Natural killer cell treated with Interleukin-12 subunit alpha and Interleukin-12 subunit beta and Interleukin-15 and Interleukin-18, amount 100 ng/mL, for 72 hours (primary cell): ENCODE data around the gene TRAF3. TPM values are rescaled to one million over a fixed set of nuclear protein-coding genes. Genes with fewer than 3 reads are reported as not detected.
"Not testable (repeated sequence)": the region's sequence is repeated elsewhere in the genome, so short reads cannot be mapped to it uniquely, and the experiment has no call there.

ENCODE experiments used
- ATAC-seq, 2 donors: fragments of 150-1000 bp; cut with Tn5 transposase in 1 of 2; sonication (Bioruptor Pico), chemical (Tn5 transposase) in 1 of 2; 2 replicates each; pipeline ENCODE4 v1.10.0; 2021
- DNase-seq: peaks from one replicate; pipeline ENCODE4 v3.0.0; 2022; ENCODE audit warnings: low spot score
- H3K27ac Mint-ChIP-seq, 2 donors: 1 replicate in 1 of 2; 2 replicates in 1 of 2; pipeline ENCODE4 v1.8.0; 2022; ENCODE audit warnings: mixed read lengths in 2 of 2, mild to moderate bottlenecking in 1 of 2, moderate library complexity in 1 of 2
- H3K27me3 Mint-ChIP-seq, 2 donors: 1 replicate in 1 of 2; 2 replicates in 1 of 2; pipeline ENCODE4 v1.8.0; 2022; ENCODE audit warnings: mixed read lengths in 2 of 2
- H3K36me3 Mint-ChIP-seq: one replicate; pipeline ENCODE4 v1.8.0; 2022; ENCODE audit warnings: mixed read lengths
- H3K4me1 Mint-ChIP-seq, 2 donors: 1 replicate in 1 of 2; 2 replicates in 1 of 2; pipeline ENCODE4 v1.8.0; 2022; ENCODE audit warnings: low read depth in 2 of 2, mixed read lengths in 2 of 2, mild to moderate bottlenecking in 1 of 2
- H3K4me3 Mint-ChIP-seq: one replicate; pipeline ENCODE4 v1.8.0; 2022; ENCODE audit warnings: mixed read lengths
- H3K9me3 Mint-ChIP-seq: 2 replicates; pipeline ENCODE4 v1.8.0; 2022; ENCODE audit warnings: mixed read lengths
- total RNA-seq, 2 donors: library from RNA; stranded (reverse); gene quantifications; one replicate each; pipeline ENCODE4 v1.2.3, GENCODE V29; 2022

The TRAF3 gene
- total RNA-seq, 2 donors from 2014 or later = 37.6 to 84.6 TPM

DNA sequence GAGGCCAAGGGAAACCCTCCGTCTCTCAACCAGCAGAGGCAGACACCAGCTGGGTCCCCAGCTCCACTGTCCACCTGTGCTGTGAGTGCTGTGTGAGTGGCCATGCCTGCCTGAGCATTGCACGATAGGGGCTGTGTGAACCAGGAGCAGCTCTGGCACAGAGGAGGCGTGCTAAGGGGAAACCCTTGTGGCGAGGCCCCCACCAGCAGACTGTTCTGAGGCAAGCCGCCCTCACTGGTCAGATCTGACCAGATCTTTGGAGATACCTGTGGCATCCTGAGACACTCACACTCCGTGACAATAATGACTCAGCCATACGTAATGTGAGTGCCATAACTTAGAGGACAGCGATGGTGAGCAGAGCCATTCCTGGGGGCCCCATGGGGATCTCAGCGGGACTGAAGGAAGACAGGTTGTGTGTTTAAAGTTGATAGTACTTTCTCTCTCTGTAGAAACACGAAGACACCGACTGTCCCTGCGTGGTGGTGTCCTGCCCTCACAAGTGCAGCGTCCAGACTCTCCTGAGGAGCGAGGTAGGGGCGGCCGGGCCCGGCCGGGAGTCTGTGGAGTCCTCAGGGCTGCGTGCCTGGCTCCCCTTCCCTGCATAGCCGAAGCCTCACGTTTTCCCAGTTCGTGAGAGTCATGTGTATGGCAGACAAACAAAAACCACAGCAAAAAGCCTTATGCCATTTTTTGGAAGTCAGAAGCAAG is 108.6 kb downstream of the TRAF3 start:
- Mint-ChIP-seq H3K27me3 (no peaks in the 10 kb centered on the region), H3K4me1 (peaks cover 8 to 13% of the 10 kb centered on the region in 2 donors), H3K36me3 (peaks cover 6% of the 10 kb centered on the region), H3K9me3 (no peaks in the 10 kb centered on the region), H3K27ac (no peak overlapping the region), H3K4me3 (no peak overlapping the region)
- no peak for DNase-seq
- ATAC-seq = peak in 1 of 2 donors; percentile 17

DNA sequence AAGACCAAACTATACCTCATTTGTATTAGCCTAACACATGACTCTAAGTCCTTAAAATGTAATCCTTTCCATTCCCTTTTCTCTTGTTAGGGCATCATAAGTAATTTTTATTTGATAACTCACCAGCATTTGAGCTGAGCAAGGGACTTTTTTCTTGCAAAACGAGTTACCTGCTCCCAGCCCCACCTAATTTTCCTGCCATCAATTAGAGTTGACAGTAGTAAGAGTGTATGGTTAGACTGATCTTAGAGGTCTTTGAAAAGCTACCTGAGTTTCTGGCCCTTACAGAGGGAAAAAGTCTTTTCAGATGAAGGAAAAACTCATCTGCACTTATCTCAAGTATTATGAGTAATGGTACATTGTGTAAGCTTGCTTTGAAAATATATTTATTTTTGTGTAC is 111.5 kb downstream of the TRAF3 start:
- H3K27me3 Mint-ChIP-seq = no peaks in the 10 kb centered on the region
- ATAC-seq (no peak), DNase-seq (no peak)
- peaks cover 0 to 3% of the 10 kb centered on the region in 2 donors for H3K4me1 Mint-ChIP-seq
- no peak overlapping the region for H3K27ac Mint-ChIP-seq
- H3K9me3 Mint-ChIP-seq = no peaks in the 10 kb centered on the region
- H3K36me3 Mint-ChIP-seq = no peaks in the 10 kb centered on the region
- H3K4me3 Mint-ChIP-seq = no peak overlapping the region

DNA sequence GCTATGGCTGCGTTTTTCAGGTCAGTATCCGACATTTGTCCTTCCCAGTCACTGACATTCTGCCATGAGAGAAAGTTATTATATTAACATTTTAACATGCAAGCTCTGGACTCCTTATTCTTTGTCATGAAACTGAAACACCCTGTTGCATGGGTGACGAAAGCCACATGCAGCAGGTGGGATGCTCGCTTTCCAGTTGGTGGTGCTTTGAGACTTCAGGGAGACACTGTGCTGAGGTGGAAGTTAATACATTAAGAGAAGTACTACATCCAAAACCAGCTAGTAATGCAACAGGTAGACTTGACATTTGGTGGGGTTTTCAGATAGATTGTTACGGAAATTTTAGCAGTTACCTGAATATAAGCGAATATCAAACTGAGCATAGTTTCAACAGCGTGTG is 112.4 kb downstream of the TRAF3 start:
- Mint-ChIP-seq H3K27ac (no peak overlapping the region), H3K4me3 (no peak overlapping the region), H3K9me3 (no peaks in the 10 kb centered on the region), H3K36me3 (no peaks in the 10 kb centered on the region), H3K27me3 (no peaks in the 10 kb centered on the region), H3K4me1 (no peaks in the 10 kb centered on the region)
- no peak for DNase-seq
- ATAC-seq = no peak

DNA sequence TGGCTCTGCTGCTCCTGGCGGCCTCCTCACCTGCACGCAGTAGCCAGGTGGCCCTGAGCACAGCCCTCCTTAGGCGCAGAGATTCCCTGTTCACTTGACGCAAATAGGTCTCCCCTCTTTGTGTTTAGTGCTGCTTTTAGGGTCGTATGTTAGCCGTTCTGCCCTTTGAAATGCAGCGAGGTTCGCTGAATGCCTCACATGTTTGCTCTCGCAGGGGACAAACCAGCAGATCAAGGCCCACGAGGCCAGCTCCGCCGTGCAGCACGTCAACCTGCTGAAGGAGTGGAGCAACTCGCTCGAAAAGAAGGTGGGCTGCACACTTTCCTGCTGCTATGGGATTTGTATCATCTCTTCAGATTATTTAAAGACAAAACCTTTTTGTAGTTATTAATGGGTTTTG is 113.9 kb downstream of the TRAF3 start:
- Mint-ChIP-seq H3K4me1 (no peaks in the 10 kb centered on the region), H3K36me3 (no peaks in the 10 kb centered on the region), H3K9me3 (no peaks in the 10 kb centered on the region), H3K4me3 (no peak overlapping the region), H3K27me3 (no peaks in the 10 kb centered on the region), H3K27ac (no peak overlapping the region)
- ATAC-seq (no peak), DNase-seq (no peak)

DNA sequence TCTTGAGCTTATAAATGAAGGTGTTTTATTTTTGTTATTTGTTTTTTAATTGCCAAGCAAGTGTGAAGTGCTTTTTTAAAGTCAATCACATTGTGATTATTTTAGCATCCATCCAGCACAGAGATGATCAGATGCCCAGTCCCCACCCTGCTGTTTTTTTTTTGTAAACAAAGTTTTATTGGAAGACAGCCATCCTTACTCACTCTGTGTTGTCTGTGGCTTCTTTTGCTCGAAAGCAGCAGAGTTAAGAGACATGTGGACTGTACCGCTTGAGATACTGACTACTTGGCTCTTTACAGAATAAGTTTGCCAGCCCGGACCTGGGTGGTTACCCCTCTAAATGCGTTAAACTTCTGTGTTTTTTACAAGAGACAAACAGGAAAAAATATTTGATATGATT is 114.3 kb downstream of the TRAF3 start:
- Mint-ChIP-seq H3K36me3 (no peaks in the 10 kb centered on the region), H3K4me1 (no peaks in the 10 kb centered on the region), H3K27ac (no peak overlapping the region), H3K4me3 (no peak overlapping the region), H3K9me3 (no peaks in the 10 kb centered on the region), H3K27me3 (no peaks in the 10 kb centered on the region)
- ATAC-seq (no peak), DNase-seq (no peak)

DNA sequence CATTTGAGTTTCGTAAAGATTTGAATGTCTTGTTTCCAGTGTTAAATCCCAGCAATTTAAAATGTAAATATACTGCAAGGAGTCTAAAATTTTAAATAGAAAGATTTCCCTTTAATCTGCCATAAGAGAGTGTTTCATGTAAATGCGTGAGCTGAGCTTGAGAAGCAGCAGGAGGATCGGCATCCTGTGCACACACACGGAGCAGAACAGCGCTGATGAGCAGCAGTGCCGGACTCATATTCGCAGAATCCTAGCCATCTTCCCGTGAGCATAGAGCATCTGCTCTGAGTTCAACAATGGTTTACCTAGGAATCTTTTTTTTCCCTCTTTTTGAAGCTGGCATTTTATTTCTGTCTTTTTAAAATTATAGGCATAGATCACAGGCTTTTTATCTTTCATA is 115.4 kb downstream of the TRAF3 start:
- Mint-ChIP-seq H3K36me3 (no peaks in the 10 kb centered on the region), H3K4me1 (no peaks in the 10 kb centered on the region), H3K27ac (no peak overlapping the region), H3K27me3 (no peaks in the 10 kb centered on the region), H3K4me3 (no peak overlapping the region), H3K9me3 (no peaks in the 10 kb centered on the region)
- DNase-seq = no peak
- no peak for ATAC-seq

DNA sequence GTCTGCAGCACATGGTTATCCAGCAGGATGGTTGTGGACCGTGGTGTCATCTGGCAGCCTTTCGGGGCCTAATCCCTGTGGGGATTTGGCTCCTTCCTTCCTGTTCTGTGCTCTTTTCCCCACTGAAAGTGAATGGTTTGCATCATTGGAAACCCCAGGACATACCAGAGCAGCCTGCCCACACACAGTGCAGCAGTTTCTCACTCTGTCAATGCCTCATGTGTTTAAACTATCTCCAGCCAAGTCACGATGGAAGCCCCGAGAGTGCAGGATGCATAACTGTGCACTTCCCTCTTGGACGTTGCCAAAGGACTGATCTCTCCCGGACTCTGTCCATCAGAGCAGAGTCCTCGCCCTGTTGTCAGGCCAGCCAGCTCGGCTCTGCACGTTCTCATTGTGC is 116.2 kb downstream of the TRAF3 start:
- DNase-seq (no peak), ATAC-seq (no peak)
- Mint-ChIP-seq H3K27ac (no peak overlapping the region), H3K4me3 (no peak overlapping the region), H3K4me1 (no peaks in the 10 kb centered on the region), H3K36me3 (peaks cover 2% of the 10 kb centered on the region), H3K9me3 (no peaks in the 10 kb centered on the region), H3K27me3 (no peaks in the 10 kb centered on the region)

DNA sequence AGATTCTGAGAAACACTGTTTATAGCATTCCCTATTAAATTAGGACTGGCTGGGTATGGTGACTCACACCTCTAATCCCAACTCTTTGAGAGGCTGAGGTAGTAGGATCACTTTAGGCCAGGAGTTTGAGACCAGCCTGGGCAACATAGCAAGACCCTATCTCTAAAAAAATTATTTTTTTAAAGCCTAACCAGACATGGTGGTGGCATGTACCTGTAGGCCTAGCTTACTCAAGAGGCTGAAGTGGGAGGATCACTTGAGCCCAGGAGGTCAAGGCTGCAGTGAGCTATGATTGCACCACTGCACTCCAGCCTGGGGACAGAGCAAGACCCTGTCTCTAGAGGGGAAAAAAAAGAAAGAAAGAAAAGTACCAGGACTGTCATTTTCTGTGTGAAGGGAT is 119.5 kb downstream of the TRAF3 start:
- not testable (repeated sequence) for DNase-seq, H3K27ac Mint-ChIP-seq, H3K36me3 Mint-ChIP-seq, ATAC-seq, H3K4me3 Mint-ChIP-seq, H3K9me3 Mint-ChIP-seq, H3K27me3 Mint-ChIP-seq
- H3K4me1 Mint-ChIP-seq = peaks cover 11 to 13% of the 10 kb centered on the region in 2 donors

DNA sequence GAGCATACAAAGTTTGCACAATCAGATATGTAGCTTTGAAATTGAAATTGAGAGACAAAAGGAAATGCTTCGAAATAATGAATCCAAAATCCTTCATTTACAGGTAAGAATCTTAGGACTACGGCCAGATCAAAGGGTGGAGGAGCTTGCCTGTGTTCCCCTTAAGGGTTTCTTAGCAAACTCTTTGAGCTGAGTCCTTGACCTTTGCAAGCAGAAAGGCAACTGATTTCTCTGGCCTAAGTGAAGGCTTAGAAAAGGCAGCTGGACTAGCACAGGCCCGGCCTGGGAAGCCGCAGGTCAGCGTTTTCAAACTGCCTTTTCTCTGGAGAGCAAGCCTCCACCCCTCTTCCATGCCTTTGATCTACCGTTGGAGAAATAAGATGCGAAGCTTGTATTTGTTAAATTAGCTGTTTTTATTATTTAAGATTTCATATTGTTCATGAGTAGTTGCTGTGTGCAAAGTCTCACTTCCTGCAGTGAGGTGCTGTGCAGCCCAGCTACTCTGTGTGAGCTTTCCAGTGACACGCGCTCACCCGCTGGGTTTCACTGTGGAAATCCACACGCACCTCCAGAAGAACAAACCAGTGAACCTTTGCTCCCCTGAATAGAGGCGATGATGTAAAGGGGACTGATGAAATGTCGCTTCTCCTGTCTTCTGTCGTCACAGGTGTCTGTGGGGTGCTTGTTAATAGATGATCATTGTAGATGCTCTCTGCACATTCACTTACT is 120.2 kb downstream of the TRAF3 start:
- Mint-ChIP-seq H3K9me3 (no peaks in the 10 kb centered on the region), H3K27ac (no peak overlapping the region), H3K4me1 (peaks cover 13 to 14% of the 10 kb centered on the region in 2 donors), H3K36me3 (peaks cover 6% of the 10 kb centered on the region), H3K4me3 (no peak overlapping the region), H3K27me3 (no peaks in the 10 kb centered on the region)
- DNase-seq (no peak), ATAC-seq (no peak)

DNA sequence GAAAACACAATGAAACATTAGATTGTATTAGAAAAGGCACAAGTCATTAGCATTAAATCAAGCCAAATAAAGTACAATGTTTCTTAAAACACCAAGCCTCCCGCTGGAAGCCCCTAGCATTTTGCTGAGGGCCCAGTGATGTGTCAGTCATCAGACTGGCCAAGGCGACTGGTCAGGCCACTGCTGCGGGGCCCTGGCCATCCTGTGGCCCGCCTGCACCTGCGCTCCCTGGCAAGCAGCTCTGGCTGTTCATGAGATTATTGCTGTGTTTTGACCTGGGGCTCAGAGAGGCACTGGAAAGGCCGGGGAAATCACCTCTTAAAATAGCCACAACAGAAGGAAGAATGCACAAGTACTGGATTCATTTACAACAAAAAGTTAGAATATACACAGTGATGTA is 121.0 kb downstream of the TRAF3 start:
- DNase-seq (no peak), ATAC-seq (no peak)
- Mint-ChIP-seq H3K27ac (no peak overlapping the region), H3K27me3 (no peaks in the 10 kb centered on the region), H3K4me3 (no peak overlapping the region), H3K4me1 (peaks cover 18 to 19% of the 10 kb centered on the region in 2 donors), H3K36me3 (peaks cover 10% of the 10 kb centered on the region), H3K9me3 (no peaks in the 10 kb centered on the region)

DNA sequence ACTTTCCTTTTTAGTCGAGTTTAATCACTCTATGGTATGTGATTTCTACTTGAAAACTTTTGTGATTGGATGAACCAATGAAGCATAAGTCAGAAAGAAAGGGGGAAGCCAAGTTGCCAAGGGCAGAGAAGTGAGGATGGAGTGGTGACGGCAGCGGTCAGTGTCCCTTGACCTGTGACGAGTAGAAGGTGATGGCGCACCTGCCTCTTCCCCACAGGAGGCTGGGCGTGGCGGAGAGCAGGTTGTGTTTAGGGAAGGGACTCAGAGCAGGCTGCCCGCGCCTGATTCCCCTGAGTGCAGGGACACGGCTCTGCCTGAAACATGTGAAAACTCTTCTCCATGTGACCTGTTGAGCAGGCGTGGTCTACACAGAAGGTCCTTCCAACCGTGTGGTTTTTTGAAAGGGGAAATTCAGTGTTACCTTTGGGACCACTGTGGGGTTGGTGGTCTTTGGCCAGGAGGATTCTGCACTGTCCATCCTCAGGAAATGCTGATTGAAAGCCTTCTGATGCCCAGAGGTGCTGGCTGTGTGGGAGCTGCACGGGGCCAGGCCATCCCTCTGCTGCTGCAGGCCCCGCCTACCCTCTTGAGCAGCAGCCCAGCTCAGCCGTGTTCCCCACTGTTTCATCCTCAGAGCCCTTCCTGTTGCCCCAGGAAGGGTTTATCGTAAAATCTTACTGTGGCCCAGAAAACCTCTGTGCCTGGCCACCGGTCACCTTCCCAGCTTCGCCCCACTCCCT is 121.7 kb downstream of the TRAF3 start:
- H3K4me1 Mint-ChIP-seq = peaks cover 23 to 26% of the 10 kb centered on the region in 2 donors
- no peak overlapping the region for H3K27ac Mint-ChIP-seq
- H3K9me3 Mint-ChIP-seq = no peaks in the 10 kb centered on the region
- no peak overlapping the region for H3K4me3 Mint-ChIP-seq
- peaks cover 10% of the 10 kb centered on the region for H3K36me3 Mint-ChIP-seq
- DNase-seq (no peak), ATAC-seq (no peak)
- no peaks in the 10 kb centered on the region for H3K27me3 Mint-ChIP-seq

DNA sequence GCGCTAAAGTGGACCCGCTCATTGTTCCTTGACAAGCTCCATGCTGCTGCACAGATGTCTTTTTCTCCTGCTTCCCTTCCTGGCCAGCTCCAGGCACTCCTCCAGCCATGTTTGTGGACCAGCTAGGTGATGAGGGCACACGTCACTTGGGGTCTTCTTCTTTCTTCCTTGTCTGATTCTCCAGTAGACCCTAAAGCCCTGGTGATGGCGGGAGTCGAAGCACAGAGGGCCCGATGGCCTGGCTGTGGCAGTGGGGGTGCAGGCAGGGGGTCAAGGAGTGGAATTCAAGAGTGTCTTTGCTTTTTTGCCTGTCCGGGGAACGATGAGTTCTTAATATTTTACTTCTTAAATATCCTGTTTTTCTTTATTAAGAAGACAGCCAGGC is 122.3 kb downstream of the TRAF3 start:
- DNase-seq = no peak
- Mint-ChIP-seq H3K9me3 (no peaks in the 10 kb centered on the region), H3K36me3 (peaks cover 10% of the 10 kb centered on the region), H3K4me3 (no peak overlapping the region), H3K27ac (no peak overlapping the region), H3K4me1 (peaks cover 24 to 26% of the 10 kb centered on the region in 2 donors), H3K27me3 (no peaks in the 10 kb centered on the region)
- ATAC-seq = no peak

DNA sequence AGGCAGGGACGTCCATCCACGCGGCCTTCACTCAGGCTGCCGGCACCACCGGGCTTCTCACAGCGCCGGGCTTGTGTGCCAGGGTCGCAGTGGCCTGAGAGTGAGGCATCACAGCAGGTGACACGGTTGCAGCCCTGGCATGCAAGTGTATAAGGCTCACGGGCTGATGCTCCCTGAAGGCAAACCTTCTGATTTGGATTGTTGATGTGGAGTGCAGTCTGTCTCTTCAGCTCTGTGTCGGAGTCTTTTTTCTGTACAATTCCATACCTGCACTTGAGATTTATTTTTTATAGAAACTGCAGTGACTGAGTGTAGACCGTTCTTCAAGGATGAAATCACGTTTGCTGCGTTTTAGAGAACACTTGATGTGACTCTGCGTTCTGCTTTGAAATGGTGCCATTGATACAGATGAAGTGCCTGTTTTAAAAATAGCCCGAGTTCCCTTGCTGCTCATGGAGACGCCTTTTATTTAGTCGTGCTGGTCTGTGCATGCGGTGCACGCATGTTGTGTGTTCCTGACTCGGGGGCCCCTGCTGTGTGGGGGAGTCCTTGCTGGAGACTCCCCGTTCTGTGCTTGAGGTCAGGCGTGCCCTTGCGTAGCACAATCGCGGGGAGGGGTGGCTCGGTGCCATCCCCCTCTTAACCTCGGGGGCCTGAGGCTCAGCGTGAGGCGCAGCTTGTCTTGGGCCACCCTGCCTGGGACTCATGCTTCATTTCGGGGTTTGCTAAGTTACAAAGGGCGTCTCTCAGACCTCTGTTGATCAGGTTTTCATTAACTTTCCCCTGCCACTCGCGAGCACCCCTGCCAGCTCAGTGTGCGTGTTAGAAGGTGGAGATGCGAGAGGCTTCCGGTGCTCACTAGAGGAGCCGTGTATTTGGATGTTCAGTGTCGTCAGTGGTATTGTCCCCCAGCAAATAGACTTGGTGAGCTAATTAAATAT is 123.7 kb downstream of the TRAF3 start:
- Mint-ChIP-seq H3K27ac (no peak overlapping the region), H3K4me1 (peaks cover 24 to 26% of the 10 kb centered on the region in 2 donors), H3K9me3 (no peaks in the 10 kb centered on the region), H3K4me3 (peak overlapping the region; percentile 25), H3K36me3 (peaks cover 10% of the 10 kb centered on the region), H3K27me3 (no peaks in the 10 kb centered on the region)
- ATAC-seq (peak in 1 of 2 donors; percentile 42), DNase-seq (no peak)
